Activated T-cell treated with anti-CD3 and anti-CD28 coated beads, Interleukin-2, amount 50 U/mL, for 24 hours (primary cell): Measurements from ENCODE around the gene MPC1L.

Experiments
- DNase-seq: peaks from one replicate; pipeline ENCODE4 v3.0.0-alpha.2; 2020
- H3K27ac Mint-ChIP-seq: 2 replicates; pipeline ENCODE4 v1.8.0; 2020; ENCODE audit warnings: mild to moderate bottlenecking, mixed read lengths
- H3K27me3 Mint-ChIP-seq: 2 replicates; pipeline ENCODE4 v1.8.0; 2020; ENCODE audit warnings: mixed read lengths
- H3K36me3 Mint-ChIP-seq: 2 replicates; pipeline ENCODE4 v1.8.0; 2020; ENCODE audit warnings: low read depth, mixed read lengths
- H3K4me1 Mint-ChIP-seq: 2 replicates; pipeline ENCODE4 v1.8.0; 2020; ENCODE audit warnings: low read depth, mixed read lengths
- H3K4me3 Mint-ChIP-seq: 2 replicates; pipeline ENCODE4 v1.8.0; 2020; ENCODE audit warnings: mild to moderate bottlenecking, moderate library complexity, mixed read lengths
- H3K9me3 Mint-ChIP-seq: 2 replicates; pipeline ENCODE4 v1.8.0; 2020; ENCODE audit warnings: mixed read lengths

Gene MPC1L

DNA sequence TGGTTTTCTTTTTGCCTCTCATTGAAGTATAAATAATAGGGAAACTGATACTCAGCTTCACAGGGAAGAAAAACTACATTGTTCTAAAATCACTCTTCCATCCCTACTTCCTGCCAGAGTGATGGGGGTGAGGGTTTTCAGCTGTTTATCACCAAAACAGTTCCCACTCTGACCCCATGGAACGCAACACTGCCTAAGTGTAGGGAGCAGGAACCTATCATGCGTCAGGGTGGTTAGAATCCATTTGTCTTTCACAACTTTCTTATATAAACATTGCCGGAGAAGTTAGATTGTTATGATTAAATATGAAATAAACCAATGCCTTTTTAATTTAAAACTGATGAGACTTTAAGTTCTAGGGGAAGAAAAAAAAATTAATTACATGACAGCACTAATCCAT, 15.8 kb upstream of the MPC1L start:
- DNase-seq: no peak
- Mint-ChIP-seq H3K27me3 (peaks cover 24% of the 10 kb centered on the region), H3K4me3 (no peak overlapping the region), H3K4me1 (no peaks in the 10 kb centered on the region), H3K36me3 (peaks cover 20% of the 10 kb centered on the region), H3K9me3 (no peaks in the 10 kb centered on the region), H3K27ac (no peak overlapping the region)

DNA sequence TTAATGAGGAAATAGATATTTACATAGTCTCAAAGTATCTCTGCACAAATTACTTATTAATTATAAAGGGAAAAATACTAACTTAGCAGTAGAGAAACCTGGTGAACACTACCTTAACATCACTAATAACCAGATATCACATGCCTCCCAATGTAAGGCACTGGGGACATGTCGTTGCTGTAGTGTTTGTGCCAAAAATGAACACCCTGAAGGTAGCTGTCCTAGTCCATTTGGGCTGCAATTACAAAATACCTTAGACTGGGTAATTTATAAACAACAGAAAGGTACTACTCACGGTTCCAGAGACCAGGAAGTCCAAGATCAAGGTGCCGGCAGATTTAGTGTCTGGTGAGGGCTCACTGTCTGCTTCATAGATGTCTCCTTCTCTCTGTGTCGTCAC, 10.7 kb upstream of the MPC1L start:
- no peaks in the 10 kb centered on the region for H3K4me1 Mint-ChIP-seq
- H3K4me3 Mint-ChIP-seq: no peak overlapping the region
- no peaks in the 10 kb centered on the region for H3K36me3 Mint-ChIP-seq
- H3K27me3 Mint-ChIP-seq: peaks cover 16% of the 10 kb centered on the region
- H3K27ac Mint-ChIP-seq: no peak overlapping the region
- DNase-seq: no peak
- H3K9me3 Mint-ChIP-seq: no peaks in the 10 kb centered on the region

DNA sequence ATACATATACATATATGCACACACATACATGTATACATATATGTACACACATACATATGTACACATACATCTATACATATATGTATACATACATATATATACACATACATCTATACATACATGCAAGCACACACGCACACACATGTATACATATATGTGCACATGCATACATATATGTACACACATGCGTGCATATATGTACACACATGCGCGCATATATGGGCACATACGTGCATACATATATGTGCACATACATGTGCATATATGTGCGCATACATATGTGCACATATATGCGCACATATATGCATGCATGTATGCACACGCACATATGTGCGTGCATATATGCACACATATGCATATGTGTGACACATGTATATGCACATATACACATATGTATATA, 7.3 kb upstream of the MPC1L start:
- H3K9me3 Mint-ChIP-seq: no peaks in the 10 kb centered on the region
- H3K27me3 Mint-ChIP-seq: peaks cover 9% of the 10 kb centered on the region
- no peak overlapping the region for H3K27ac Mint-ChIP-seq
- DNase-seq: no peak
- H3K4me1 Mint-ChIP-seq: no peaks in the 10 kb centered on the region
- no peak overlapping the region for H3K4me3 Mint-ChIP-seq
- H3K36me3 Mint-ChIP-seq: no peaks in the 10 kb centered on the region

DNA sequence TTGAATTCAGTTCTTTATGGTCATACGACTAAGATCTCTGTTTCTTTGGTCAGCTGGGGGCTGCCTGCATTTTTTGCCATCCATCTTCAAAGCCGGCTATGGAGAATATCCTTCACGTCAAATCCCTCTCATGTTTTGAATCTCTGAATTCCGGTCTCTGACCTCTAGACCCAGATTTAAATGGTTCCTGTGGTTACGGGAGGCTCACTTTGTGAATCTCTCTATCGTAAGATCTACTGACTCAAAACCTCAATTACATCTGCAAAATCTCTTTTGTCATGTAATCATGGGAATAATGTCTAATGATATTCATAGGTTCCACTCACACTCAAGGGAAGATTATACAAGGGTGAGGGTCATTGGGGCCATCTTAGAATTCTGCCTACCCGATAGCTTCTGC, 5.7 kb upstream of the MPC1L start:
- Mint-ChIP-seq H3K4me3 (no peak overlapping the region), H3K9me3 (no peaks in the 10 kb centered on the region), H3K27me3 (peaks cover 12% of the 10 kb centered on the region), H3K36me3 (no peaks in the 10 kb centered on the region), H3K4me1 (no peaks in the 10 kb centered on the region), H3K27ac (no peak overlapping the region)
- DNase-seq: no peak

DNA sequence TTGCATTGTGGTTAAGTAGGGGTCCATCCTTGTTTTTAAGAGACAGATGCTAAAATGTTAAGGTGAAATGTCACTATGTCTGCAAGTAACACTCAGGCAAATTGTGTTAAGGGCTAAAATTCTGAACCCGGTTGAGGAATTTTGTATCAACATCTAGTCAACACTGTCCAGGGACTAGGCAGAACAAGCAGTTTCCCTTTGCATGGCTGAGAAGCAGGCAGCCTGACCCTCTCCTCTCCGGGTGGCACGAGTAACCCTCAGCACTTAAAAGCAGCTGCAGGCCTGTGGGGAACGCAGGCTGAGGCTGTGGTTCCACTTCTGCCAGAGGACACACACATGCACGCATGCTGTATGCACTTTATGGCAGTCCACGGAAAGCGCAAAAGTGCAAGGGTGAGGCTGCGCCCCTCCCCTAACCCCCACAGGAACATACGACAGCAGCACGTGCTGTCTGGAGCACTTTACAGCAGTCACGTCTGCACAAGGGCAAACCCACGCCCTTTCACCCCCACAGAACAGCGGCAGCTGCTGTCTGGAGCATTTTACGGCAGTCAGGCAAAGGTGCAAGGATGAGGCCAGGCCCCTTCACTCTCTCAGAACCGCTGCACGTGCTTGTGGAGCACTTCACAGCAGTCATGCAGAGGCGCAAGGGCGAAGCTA, 619 bp upstream of the MPC1L start:
- Mint-ChIP-seq H3K27me3 (peaks cover 9% of the 10 kb centered on the region), H3K36me3 (peaks cover 21% of the 10 kb centered on the region), H3K9me3 (peaks cover 3% of the 10 kb centered on the region), H3K27ac (no peak overlapping the region), H3K4me3 (no peak overlapping the region), H3K4me1 (no peaks in the 10 kb centered on the region)
- DNase-seq: no peak

DNA sequence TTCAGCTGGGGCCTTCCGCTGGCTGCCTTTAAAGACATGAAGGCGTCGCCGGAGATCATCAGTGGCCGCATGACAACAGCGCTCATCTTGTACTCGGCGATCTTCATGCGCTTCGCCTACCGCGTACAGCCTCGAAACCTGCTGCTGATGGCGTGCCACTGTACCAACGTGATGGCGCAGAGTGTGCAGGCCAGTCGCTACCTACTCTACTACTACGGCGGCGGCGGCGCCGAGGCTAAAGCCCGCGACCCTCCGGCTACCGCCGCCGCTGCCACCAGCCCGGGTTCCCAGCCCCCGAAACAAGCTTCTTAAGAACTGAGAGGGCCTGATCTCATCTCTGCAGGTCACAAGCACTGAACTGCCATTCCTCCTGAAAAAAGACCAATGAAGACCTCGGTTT, 437 bp downstream of the MPC1L start:
- Mint-ChIP-seq H3K4me3 (no peak overlapping the region), H3K9me3 (peaks cover 3% of the 10 kb centered on the region), H3K36me3 (peaks cover 31% of the 10 kb centered on the region), H3K27ac (no peak overlapping the region), H3K27me3 (peaks cover 9% of the 10 kb centered on the region), H3K4me1 (no peaks in the 10 kb centered on the region)
- no peak for DNase-seq

DNA sequence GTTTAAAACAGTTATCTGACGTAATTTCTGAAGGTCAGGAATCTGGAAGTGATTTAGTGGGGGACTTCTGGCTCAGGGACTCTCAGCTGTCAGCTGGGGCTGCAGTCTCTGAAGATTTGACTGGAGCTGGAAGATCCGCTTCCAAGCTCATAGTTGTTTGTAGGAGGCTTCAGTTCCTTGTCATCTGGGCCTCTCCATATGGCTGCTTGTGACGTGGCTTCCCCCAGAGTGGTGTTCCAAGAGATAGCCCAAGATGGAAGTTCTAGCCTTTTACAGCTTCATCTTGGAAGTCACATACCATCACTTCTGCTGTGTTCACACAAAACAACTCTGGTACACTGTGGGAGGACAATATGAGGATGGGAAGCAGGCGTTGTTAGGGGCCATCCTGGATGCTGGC, 2.1 kb downstream of the MPC1L start:
- H3K4me1 Mint-ChIP-seq: no peaks in the 10 kb centered on the region
- H3K27ac Mint-ChIP-seq: no peak overlapping the region
- no peak overlapping the region for H3K4me3 Mint-ChIP-seq
- DNase-seq: no peak
- H3K36me3 Mint-ChIP-seq: peaks cover 45% of the 10 kb centered on the region
- peaks cover 3% of the 10 kb centered on the region for H3K9me3 Mint-ChIP-seq
- H3K27me3 Mint-ChIP-seq: peaks cover 6% of the 10 kb centered on the region

DNA sequence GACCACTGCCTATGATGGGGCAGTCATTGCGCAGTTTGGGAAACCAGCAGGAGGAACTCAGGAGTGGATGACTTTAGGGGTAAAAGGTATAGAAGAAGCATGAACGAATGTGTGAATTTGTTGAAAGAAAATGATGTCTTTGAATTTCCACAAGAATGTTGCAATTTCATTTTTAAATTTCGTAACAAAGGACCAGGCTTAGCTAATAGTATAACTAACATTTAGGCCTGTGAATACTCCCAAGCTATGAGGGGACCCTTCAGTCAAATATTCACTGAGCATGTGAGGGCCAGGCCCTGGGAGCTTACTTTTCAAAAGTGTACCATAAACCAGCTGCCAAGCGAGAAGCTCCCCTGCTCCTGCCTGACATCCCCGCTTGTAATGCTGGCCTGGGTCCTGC, 5.3 kb downstream of the MPC1L start:
- H3K4me1 Mint-ChIP-seq: peaks cover 4% of the 10 kb centered on the region
- no peak for DNase-seq
- no peaks in the 10 kb centered on the region for H3K27me3 Mint-ChIP-seq
- H3K27ac Mint-ChIP-seq: no peak overlapping the region
- no peak overlapping the region for H3K4me3 Mint-ChIP-seq
- peaks cover 3% of the 10 kb centered on the region for H3K9me3 Mint-ChIP-seq
- peaks cover 75% of the 10 kb centered on the region for H3K36me3 Mint-ChIP-seq

DNA sequence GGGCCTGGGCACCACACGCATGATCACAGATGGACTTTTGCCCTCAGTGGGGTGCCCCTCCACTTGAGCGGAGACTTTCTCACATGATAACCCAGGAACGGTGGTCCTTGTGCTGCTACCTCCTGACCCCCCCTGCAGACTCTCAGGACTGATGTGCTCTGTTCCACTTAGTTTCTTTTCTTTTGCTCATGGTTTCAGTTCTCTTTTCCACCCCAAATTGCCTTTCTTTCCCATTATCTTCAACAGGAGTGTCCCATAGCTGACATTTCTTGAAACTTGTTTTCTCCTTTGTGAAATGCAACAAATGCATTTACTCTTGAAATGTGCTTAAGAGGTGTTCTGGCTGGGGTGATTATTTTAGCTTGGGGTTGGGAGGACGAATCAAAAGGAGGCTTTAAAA, 9.0 kb downstream of the MPC1L start:
- peak overlapping the region; percentile 57 for H3K27ac Mint-ChIP-seq
- no peaks in the 10 kb centered on the region for H3K9me3 Mint-ChIP-seq
- H3K27me3 Mint-ChIP-seq: no peaks in the 10 kb centered on the region
- H3K4me3 Mint-ChIP-seq: no peak overlapping the region
- peaks cover 14% of the 10 kb centered on the region for H3K4me1 Mint-ChIP-seq
- peaks cover 95% of the 10 kb centered on the region for H3K36me3 Mint-ChIP-seq
- no peak for DNase-seq

DNA sequence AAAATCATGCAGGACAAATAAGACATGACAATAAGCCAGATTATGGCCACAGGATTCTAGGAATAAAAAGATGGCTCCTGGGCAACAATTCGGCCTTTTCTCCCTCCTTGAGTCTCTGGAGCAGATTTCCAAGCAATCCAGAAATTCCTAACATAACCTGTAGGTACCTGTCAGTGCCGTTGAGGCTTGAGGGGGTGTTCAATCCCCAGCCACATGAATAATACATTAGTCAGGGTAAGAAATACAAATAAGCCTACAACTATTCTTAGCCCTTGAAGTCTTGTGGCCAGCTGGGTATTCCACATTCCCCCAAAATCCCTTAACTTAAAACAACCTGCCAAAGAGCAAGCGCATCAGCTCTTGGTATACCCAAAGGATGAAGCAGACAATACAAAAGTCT, 14.5 kb downstream of the MPC1L start:
- H3K9me3 Mint-ChIP-seq: no peaks in the 10 kb centered on the region
- H3K4me3 Mint-ChIP-seq: no peak overlapping the region
- H3K4me1 Mint-ChIP-seq: peaks cover 39% of the 10 kb centered on the region
- peaks cover 94% of the 10 kb centered on the region for H3K36me3 Mint-ChIP-seq
- peaks cover 5% of the 10 kb centered on the region for H3K27me3 Mint-ChIP-seq
- DNase-seq: no peak
- no peak overlapping the region for H3K27ac Mint-ChIP-seq

DNA sequence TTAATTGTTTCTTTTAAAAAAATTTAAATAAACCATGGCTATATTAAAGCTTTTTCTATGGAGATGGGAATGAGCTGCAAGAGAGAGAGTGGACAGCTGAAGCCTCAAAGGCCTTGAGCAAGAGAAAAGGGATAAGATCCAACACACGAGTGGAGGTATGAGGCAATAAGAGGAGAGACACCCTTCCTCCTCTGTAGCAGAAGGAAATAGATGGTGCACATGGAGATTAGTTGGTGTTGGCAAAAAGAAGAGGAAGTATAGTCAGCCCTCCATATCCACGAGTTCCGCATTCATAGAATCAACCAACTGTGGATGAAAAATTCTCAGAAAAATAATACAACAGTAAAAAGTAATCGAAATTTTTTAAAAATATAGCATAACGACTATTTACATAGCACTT, 20.9 kb downstream of the MPC1L start:
- peaks cover 58% of the 10 kb centered on the region for H3K4me1 Mint-ChIP-seq
- H3K27me3 Mint-ChIP-seq: peaks cover 5% of the 10 kb centered on the region
- no peaks in the 10 kb centered on the region for H3K9me3 Mint-ChIP-seq
- H3K36me3 Mint-ChIP-seq: peaks cover 57% of the 10 kb centered on the region
- no peak for DNase-seq
- H3K4me3 Mint-ChIP-seq: peak overlapping the region; percentile 57
- H3K27ac Mint-ChIP-seq: peak overlapping the region; percentile 87

DNA sequence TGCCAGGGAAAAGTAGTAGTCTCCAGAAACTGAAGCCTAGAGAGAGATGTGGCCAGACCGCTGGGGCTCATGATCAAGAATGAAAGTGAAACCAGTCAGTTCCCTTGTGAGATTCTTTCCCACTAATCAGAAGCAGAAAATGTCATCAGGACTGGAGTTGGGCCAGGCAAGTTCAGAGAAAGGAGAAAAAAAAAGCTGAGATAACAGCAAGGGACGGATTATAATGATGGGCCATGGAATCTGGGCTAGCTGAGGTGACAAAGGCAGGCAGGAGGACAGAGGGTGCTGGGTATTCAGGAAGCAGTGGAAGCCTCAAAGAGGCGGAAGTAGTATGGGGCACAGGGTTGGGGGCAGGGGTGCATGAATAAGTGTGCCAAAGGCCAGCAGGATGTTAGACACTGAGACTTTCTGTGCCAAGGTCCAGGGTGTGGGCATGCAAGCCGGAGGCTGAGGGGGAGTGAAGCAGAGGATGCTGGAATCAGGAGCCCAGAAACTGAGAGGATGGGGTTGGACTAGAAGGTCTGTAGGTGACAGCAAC, 21.7 kb downstream of the MPC1L start:
- Mint-ChIP-seq H3K36me3 (peaks cover 50% of the 10 kb centered on the region), H3K27me3 (peaks cover 5% of the 10 kb centered on the region), H3K9me3 (no peaks in the 10 kb centered on the region), H3K4me1 (peaks cover 53% of the 10 kb centered on the region), H3K4me3 (peak overlapping the region; percentile 80), H3K27ac (peak overlapping the region; percentile 95)
- peak; percentile 65 for DNase-seq

DNA sequence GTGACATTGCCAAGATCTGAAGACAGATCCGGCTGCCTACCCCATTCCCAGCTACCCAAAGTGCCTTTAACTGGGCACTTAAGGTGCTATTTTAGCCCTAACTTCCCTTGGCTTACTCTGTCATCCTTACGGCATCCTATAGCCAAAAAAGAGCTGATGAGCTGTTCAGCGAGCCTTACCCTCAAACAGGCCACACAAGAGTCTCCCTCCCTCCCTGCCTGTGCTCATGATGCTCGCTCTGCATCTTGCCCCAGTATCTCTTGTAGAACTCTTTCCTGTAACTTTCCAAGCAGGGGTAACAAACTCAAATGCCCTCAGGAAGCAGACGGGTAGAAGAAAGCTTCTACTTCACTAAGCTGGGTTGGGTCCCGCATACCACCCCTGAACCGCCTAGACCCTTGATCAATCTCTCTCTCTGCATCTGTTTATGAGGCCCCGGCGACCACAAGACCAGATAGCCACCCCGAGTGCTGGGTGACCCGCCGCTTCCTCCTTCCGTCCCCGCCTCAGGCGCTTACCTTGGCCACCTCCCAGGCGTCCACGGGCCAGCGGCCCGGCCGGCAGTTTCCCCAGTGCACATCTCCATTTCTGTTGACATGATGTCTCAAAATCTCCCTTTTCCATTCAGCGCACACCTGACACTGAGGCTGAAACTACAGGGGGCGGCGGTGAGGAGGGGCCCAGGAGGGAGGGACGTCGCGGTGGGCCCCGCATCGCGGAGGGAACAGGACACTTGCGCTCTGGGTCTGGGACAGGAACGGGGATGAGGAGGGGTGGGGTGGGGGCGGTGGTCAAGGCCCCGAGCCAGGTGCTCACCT, 23.5 kb downstream of the MPC1L start:
- peaks cover 44% of the 10 kb centered on the region for H3K36me3 Mint-ChIP-seq
- peak overlapping the region; percentile 95 for H3K27ac Mint-ChIP-seq
- DNase-seq: no peak
- H3K9me3 Mint-ChIP-seq: no peaks in the 10 kb centered on the region
- H3K4me3 Mint-ChIP-seq: peak overlapping the region; percentile 94
- H3K27me3 Mint-ChIP-seq: peaks cover 5% of the 10 kb centered on the region
- H3K4me1 Mint-ChIP-seq: peaks cover 50% of the 10 kb centered on the region

DNA sequence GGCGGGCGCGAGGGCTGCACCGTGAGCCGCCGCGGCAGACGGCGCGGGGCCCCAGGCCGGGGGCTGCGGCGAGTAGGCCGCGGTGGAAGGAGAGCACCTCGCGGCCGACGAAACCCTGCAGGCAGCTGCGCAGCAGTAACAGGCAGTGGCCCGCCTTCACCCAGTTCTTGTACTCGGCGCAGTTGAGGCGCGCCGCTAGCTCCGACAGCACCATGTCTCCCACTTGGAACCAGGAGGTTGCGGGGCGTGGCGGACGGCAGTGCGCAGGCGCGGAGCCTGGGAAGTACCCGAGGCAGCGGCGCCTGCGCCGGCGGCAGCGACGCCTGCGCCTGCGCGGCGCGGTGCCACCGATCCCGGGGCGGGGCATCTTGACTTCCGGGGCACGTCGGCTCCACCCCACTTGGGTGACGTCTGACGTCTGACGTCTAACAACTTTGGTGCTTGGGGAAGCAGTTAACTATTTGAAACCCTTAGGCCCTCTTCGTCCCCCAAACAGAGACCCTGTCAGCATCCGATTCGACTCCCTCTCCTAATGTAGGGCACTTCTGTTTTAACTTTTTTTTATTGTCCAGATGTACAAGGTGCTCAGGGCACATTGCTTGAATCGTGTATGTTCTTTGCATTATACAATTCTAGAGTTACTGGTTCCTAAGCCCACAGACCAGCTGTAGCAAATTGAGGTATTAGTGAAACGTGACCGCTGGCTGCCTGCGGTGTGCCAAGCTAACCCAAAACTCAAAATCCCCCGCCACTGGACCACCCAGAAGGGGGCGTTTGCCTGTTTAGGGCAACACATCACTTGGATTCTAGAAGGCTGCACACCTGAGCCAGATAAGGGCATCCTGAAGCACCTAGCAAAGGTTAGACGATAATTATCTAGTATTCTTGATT, 24.3 kb downstream of the MPC1L start, which contains the start of gene CXorf38:
TSS of gene CXorf38 (minus strand) at position 255 of the 891 bp plus-strand sequence. CDS start at position 214, 41 bp downstream.
- DNase-seq: peak; percentile 99
- no peaks in the 10 kb centered on the region for H3K9me3 Mint-ChIP-seq

More for the DNA sequence above, 24.3 kb downstream of the MPC1L start, which contains the start of gene CXorf38:
- Mint-ChIP-seq H3K27me3 (no peaks in the 10 kb centered on the region), H3K4me3 (peak within 1 kb of the TSS; percentile 94), H3K27ac (peak within 1 kb of the TSS; percentile 95), H3K36me3 (peaks cover 38% of the 10 kb centered on the region), H3K4me1 (peaks cover 42% of the 10 kb centered on the region)
